Fibroblast of skin of right quadriceps (primary cell): ENCODE results near the gene MON1A.

ENCODE experiments used
- DNase-seq: peaks from one replicate; pipeline ENCODE4 v3.0.0-alpha.2; 2013

MON1A gene

GRCh38 chr3:49882166-49882565 is 47.4 kb downstream of the MON1A start:
- DNase-seq: no peak

DNA sequence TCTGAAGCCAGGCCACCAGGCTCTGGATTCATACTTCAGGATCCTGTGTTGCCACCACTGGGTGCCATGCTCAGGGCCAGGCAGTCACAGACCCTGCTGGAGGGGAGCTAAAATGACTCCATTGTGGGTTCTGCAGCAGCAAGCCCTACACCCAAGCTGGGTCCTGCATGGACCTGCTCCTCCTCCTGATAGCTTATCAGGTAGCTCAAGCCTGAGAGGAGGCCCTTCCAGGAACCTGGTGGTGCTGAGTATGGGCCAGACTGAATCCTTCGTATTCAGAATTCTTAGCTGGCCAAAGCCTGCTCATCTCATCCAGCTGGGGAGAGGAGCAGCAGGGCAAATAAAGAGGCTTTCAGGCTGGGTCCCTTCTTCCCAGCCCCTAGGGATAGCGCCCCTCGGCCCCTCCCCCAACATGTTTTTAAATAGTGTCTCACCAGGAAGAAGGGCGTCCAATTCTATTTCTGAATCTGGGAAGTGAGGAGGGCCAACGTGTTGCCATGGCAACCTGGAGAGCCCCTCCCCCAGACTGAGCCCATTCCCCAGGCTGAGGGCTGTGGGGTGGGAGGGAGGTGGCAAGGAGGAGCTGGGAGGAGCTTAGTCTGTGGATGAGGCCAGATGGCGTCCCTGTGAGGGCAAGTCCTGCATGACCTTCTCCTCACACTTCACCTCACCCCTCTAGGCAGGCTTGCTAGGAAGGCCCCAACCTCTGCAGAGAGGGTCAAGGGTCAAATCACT is 48.9 kb downstream of the MON1A start:
- DNase-seq: no peak

GRCh38 chr3:49879721-49880120 is 49.9 kb downstream of the MON1A start:
- DNase-seq: no peak

DNA sequence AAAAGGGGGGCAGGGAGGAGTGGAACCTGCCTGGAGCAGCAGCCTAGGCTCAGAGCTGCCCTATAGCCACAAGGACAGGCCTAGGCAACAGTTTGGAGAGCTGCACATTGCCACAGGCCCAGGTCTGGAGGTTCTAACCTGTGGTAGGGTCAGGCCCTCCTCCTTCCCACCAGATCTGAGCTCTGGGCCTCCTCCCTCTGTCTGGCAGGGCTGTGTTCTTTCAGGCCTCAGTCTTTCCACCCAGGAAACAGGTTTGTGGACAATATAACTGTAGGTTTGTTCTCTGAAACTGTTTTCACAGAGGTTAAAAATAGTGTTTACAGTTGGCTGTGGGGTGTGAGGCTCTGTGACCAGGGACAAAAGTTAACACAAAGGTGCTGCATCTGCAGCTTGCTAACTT is 50.9 kb downstream of the MON1A start:
- no peak for DNase-seq

GRCh38 chr3:49877716-49878115 is 51.9 kb downstream of the MON1A start:
- DNase-seq: no peak

DNA sequence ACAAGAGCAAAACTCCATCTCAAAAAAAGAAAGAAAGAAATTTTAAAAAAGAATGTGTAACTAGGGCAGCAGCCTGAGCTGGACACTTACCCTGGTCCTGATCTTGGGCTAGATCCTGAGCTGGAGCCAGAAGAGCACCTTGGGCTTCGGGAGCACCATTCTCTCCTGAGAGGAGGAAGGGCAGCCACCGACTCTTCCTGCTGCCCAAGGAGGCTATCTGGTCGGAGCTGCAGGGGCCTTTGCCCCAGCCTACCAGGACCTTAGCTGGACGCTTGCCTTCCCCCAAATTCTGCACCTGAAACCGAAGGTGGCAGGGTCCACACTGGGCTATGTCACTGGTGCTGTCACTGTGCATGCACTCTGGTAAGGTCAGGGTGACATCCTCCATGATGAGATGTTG is 53.0 kb downstream of the MON1A start:
- DNase-seq: no peak

- no peak for DNase-seq
Measured at GRCh38 chr3:49873623-49874022, 56.0 kb downstream of the MON1A start.

DNA sequence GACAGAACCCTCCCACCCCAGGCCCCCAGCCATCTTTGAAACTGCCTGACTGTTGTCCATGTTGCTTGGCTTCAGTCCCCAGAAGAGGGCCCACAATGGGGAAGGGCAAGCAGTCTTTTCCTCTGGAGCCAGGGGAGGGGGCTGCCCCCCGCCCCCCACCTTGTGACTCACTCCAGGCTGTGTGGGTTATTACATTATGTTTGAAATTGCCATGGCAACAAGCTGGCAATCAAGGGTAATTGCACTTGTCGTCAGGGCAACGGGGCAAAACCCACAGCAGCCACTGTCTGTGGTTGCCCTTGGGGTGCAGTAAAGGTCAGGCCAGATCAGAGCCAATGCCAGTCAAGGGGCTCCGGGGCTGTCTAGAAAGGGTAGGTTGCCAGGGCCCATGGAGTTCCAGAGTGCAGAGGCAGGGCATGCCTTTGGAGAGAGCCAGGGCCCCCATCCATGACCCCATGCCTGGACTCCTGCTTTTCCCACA is 56.8 kb downstream of the MON1A start:
- DNase-seq: no peak

- DNase-seq: no peak
Measured at GRCh38 chr3:49871531-49872153, 58.0 kb downstream of the MON1A start.

- no peak for DNase-seq
Measured at GRCh38 chr3:49869525-49870126, 60.0 kb downstream of the MON1A start, which contains the start of gene CAMKV. CAMKV (minus strand) TSS chr3:49869906; CDS start chr3:49862388, 7,518 bp downstream.

DNA sequence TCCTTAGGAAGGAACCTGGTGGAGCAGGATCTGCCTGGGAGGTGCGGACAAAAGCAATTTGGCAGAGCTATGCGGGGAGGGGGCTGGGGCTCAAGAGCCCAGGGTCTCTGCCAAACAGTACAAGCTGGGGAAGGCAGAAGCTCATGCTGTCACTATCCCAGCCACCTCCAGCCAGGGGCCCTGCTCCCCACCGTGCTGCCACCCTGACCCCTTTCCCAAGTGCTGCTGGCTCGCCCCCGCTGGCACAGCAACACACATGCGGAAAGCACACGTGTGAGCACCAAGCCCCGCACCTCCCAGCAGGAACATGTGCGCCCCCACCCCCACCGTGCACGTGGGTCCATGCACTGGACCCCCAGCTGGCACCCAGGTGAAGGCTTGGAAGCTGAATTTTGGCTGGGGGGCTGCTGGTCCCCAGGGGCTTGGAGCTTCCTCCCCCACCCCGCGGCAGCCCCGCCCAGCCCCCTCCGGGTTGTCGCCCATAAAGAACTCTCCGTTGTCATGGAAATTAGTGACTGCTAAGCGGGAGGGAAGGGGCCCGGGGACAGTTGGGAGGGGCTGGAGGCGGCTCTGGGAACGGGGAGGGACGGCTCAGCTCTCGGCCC is 60.6 kb downstream of the MON1A start:
- DNase-seq: no peak

DNA sequence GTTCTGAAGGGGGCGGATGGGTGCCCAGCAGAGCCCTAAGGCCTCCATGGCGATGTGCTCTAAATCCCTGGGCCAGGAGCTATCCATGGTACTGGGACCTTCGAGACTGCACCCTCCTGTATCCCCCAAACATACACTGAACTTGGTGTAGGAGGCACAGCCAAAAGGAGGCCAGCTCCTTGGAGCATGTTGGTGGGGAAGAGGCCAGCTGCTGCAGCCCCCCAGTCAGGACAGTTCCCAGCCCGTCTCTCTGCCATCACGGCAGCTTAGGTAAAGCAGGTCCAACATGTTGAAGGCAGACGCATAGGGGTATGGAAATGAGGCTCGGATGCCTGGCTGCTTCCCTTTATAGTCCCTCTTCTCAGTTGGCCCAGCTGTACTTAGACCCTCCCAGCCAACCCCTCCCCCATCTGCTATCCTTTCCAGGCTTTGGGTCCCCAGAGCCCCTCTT is 61.7 kb downstream of the MON1A start:
- DNase-seq: peak; percentile 31

GRCh38 chr3:49867400-49867799 is 62.2 kb downstream of the MON1A start:
- DNase-seq: no peak

DNA sequence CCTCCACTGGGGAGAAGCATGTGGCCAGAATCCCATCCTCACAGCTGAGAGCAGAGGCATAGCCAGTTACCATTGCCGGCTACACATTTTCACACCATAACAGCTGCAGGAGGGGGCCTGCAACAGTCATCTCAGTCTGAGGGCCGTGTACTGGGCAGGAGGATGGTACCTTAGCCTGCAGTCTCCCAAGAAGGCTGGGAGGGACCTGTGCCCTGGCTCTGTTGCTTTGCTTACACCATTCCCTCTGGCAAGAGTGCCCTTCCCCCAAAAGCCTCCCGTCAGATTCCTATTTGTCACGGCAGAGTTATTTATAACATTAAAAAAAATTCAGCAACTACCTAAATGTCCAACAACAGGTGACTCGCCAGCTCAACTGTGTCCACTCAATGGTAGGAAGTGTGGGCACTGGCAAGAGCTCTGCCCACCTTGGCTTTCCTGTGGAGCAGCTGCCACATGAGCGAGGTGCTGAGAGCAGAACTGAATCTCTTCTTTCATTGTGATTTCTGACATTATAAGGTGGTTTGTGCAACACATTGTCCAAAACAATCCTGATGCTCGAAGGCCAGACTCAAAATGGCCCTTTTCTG is 64.3 kb downstream of the MON1A start:
- no peak for DNase-seq

DNA sequence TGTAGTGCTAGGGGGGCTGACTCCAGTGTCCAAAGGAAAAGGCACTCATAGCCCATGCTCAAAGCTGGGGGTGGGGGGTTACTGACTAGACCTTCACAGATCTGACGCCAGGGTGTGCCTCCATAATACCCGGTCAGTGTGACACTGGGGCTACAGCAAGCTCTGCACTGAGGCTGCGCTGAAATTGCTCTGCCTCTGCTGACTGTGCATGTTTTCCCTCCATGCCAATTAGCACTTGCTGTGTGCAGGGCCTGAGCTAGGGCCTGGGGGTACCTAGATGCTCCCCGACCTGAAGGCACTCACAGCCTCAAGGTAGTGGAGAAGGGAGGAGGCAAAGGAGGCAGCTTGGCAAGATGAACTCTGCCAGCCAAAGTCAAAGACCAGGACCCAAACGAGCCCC is 65.1 kb downstream of the MON1A start:
- DNase-seq: no peak

- no peak for DNase-seq
Measured at GRCh38 chr3:49859576-49860305, 69.9 kb downstream of the MON1A start.
